NCI-H460 (cell line): Measurements from ENCODE around the gene FABP7. TPM values are rescaled to one million over a fixed set of nuclear protein-coding genes. Genes with fewer than 3 reads are reported as not detected.

ENCODE experiments used
- DNase-seq: peaks from one replicate; pipeline ENCODE4 v3.0.0-alpha.2; 2016; ENCODE audit warnings: low read depth; ENCODE audit errors: extremely low read depth
- total RNA-seq: library from RNA; depleted of rRNA; stranded (reverse); fragments of >200 nt; shearing (Covaris generic); gene quantifications from 2 replicates; pipeline ENCODE4 v1.2.3, GENCODE V29; 2014

FABP7 gene
- total RNA-seq, 1 experiment from 2014 or later = not detected

- no peak for DNase-seq
Observed at GRCh38 chr6:122755901-122756300, 23.6 kb upstream of the FABP7 start.

- no peak for DNase-seq
Observed at GRCh38 chr6:122758927-122759334, 20.6 kb upstream of the FABP7 start.

- no peak for DNase-seq
Observed at GRCh38 chr6:122760330-122760729, 19.2 kb upstream of the FABP7 start.

- no peak for DNase-seq
Observed at GRCh38 chr6:122766256-122766655, 13.3 kb upstream of the FABP7 start.

- no peak for DNase-seq
Observed at GRCh38 chr6:122770835-122771601, 8.5 kb upstream of the FABP7 start.

- no peak for DNase-seq
Observed at GRCh38 chr6:122772724-122773415, 6.6 kb upstream of the FABP7 start.

- no peak for DNase-seq
Observed at GRCh38 chr6:122775975-122776374, 3.5 kb upstream of the FABP7 start.

GRCh38 chr6:122778302-122778701 lies 1.2 kb upstream of the FABP7 start:
- no peak for DNase-seq

- DNase-seq = no peak
Observed at GRCh38 chr6:122778985-122779661, 393 bp upstream of the FABP7 start.

- DNase-seq = no peak
Observed at GRCh38 chr6:122780114-122780513, 598 bp downstream of the FABP7 start.

- no peak for DNase-seq
Observed at GRCh38 chr6:122781716-122782115, 2.2 kb downstream of the FABP7 start.

- DNase-seq = no peak
Observed at GRCh38 chr6:122783401-122783800, 3.9 kb downstream of the FABP7 start.

GRCh38 chr6:122785891-122786290 lies 6.4 kb downstream of the FABP7 start:
- DNase-seq = no peak

- DNase-seq = no peak
Observed at GRCh38 chr6:122787721-122788120, 8.2 kb downstream of the FABP7 start.

GRCh38 chr6:122788208-122788607 lies 8.7 kb downstream of the FABP7 start:
- DNase-seq = no peak

GRCh38 chr6:122788663-122789181 lies 9.2 kb downstream of the FABP7 start:
- no peak for DNase-seq

- peak; percentile 42 for DNase-seq
Observed at GRCh38 chr6:122789182-122790027, 9.9 kb downstream of the FABP7 start, which contains the start of gene SMPDL3A. Gene SMPDL3A, plus strand, starts transcription at chr6:122789258. Its CDS starts 89 bp downstream, at chr6:122789347.

GRCh38 chr6:122790028-122790422 lies 10.5 kb downstream of the FABP7 start:
- no peak for DNase-seq

GRCh38 chr6:122790423-122791309 lies 11.2 kb downstream of the FABP7 start:
- DNase-seq = no peak
